HT-29 (cell line): ENCODE results near the gene GTF3C1. TPM values are rescaled to one million over a fixed set of nuclear protein-coding genes. Genes with fewer than 3 reads are reported as not detected.

ENCODE experiments used
- DNase-seq: peaks from one replicate; pipeline ENCODE4 v3.0.0-alpha.2; 2015; ENCODE audit warnings: low spot score
- total RNA-seq: library from RNA; depleted of rRNA; stranded (reverse); fragments of >200 nt; shearing (Covaris generic); gene quantifications from 2 replicates; pipeline ENCODE4 v1.2.3, GENCODE V29; 2014

GTF3C1 gene
- total RNA-seq, 1 experiment from 2014 or later: 86.4 TPM

- no peak for DNase-seq
Observed at GRCh38 chr16:27485811-27486210, 63.9 kb downstream of the GTF3C1 start.

GRCh38 chr16:27485126-27485525 is 64.6 kb downstream of the GTF3C1 start:
- no peak for DNase-seq

- no peak for DNase-seq
Observed at GRCh38 chr16:27483624-27484023, 66.1 kb downstream of the GTF3C1 start.

GRCh38 chr16:27483088-27483437 is 66.7 kb downstream of the GTF3C1 start:
- no peak for DNase-seq

- no peak for DNase-seq
Observed at GRCh38 chr16:27482397-27483087, 67.2 kb downstream of the GTF3C1 start.

- no peak for DNase-seq
Observed at GRCh38 chr16:27481282-27481934, 68.3 kb downstream of the GTF3C1 start.

GRCh38 chr16:27480761-27481160 is 69.0 kb downstream of the GTF3C1 start:
- no peak for DNase-seq

- no peak for DNase-seq
Observed at GRCh38 chr16:27476240-27476639, 73.5 kb downstream of the GTF3C1 start.

- DNase-seq: no peak
Observed at GRCh38 chr16:27475561-27475960, 74.2 kb downstream of the GTF3C1 start.

- no peak for DNase-seq
Observed at GRCh38 chr16:27474921-27475320, 74.8 kb downstream of the GTF3C1 start.

- DNase-seq: no peak
Observed at GRCh38 chr16:27474041-27474440, 75.7 kb downstream of the GTF3C1 start.

- DNase-seq: no peak
Observed at GRCh38 chr16:27473101-27473900, 76.4 kb downstream of the GTF3C1 start.

- DNase-seq: no peak
Observed at GRCh38 chr16:27472091-27473020, 77.4 kb downstream of the GTF3C1 start.

- DNase-seq: no peak
Observed at GRCh38 chr16:27471661-27472060, 78.1 kb downstream of the GTF3C1 start.

GRCh38 chr16:27470567-27471431 is 78.9 kb downstream of the GTF3C1 start:
- no peak for DNase-seq

GRCh38 chr16:27468941-27469531 is 80.7 kb downstream of the GTF3C1 start:
- DNase-seq: no peak

GRCh38 chr16:27465483-27465879 is 84.2 kb downstream of the GTF3C1 start:
- DNase-seq: no peak

GRCh38 chr16:27464626-27465482 is 84.9 kb downstream of the GTF3C1 start:
- no peak for DNase-seq
